Measurements from ENCODE around the gene SKAP1. TPM values are rescaled to one million over a fixed set of nuclear protein-coding genes. Genes with fewer than 3 reads are reported as not detected.
"Not testable (repeated sequence)": the region's sequence is repeated elsewhere in the genome, so short reads cannot be mapped to it uniquely, and the experiment has no call there.

The SKAP1 gene
- total and polyA plus RNA-seq, 2 of the 13 experiments (the other 11 are each of a cell fraction or from before 2014, with no cell fraction given): 0.21 TPM; not detected in 1

DNA sequence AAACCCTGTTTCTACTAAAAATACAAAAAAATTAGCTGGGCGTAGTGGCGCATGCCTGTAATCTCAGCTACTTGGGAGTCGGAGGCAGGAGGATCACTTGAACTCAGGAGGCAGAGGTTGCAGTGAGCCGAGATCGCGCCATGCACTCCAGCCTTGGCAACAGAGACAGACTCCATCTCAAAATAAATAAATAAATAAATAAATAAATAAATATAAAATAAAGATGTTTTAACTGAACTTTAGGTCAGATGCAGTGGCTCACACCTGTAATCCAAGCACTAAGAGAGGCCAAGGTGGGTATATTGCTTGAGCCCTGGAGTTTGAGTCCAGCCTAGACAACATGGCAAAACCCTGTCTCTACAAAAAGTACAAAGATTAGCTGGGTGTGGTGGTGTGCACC is 61.0 kb downstream of the SKAP1 start:
- FAIRE-seq; H3K4me1 ChIP-seq (ENCODE audit: insufficient read depth, low read length): not testable (repeated sequence)

DNA sequence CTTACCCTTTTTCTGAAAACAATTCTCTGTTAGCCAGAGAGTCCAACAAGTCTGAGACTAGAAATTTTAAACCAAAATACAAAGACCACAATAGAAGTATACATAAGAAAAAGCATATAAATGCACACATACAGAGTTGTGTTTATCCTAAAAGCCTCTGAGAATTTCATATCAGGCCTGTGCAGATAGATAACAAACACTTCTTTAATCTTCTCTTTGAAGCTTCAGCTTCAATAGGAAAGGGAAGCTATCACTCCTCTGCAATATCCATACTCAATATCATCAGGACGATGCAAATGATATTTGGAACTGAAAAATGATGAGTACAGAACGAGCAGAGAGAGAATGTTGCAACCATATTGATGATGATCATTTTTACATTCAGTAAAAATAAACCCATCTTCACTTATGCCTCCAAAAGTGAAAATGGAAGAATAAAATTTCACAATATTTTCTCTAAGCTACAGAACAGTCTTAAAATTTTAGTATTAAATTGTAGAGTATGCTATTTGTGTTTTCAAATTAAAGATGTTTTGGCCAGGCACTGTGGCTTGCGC is 61.6 kb downstream of the SKAP1 start:
- no peak overlapping the region for H3K27ac ChIP-seq (ENCODE audit: extremely low read length, insufficient read depth, low read length)
- H3K36me3 ChIP-seq (replicated peaks in 1 of 2; ENCODE audit: control insufficient read depth in 1 of 2, insufficient read depth in 2 of 2, low read length in 2 of 2): no peaks in the 10 kb centered on the region
- no peaks in the 10 kb centered on the region for H3K27me3 ChIP-seq (ENCODE audit: control insufficient read depth in 1 of 2, insufficient read depth in 2 of 2, low read length in 2 of 2)
- no peaks in the 10 kb centered on the region for H3K9me3 ChIP-seq (ENCODE audit: low read length)
- BruUV-seq (replicated peaks): no TSS peak
- ChIA-PET CTCF (ENCODE audit: low intra/inter-chr PET ratio, low total read pairs) (no interaction called here), POLR2A (no interaction called here)
- H3K4me1 ChIP-seq (ENCODE audit: insufficient read depth, low read length): no peaks in the 10 kb centered on the region
- no peak overlapping the region for H2AFZ ChIP-seq (ENCODE audit: low read length)
- no peaks in the 10 kb centered on the region for H3K79me2 ChIP-seq (ENCODE audit: insufficient read depth, low read length)
- WGBS (ENCODE audit: low lambda C conversion rate): 19% methylated on average over 3 of the region's 3 CpGs
- intact Hi-C loops (cut with micrococcal nuclease; ENCODE audit: unreplicated experiment): no loop called here
- no peak overlapping the region for H3K4me2 ChIP-seq (ENCODE audit: low read depth, low read length)
- H3K4me3 ChIP-seq (replicated peaks in 1 of 3; ENCODE audit: insufficient read depth in 1 of 3, low read depth in 2 of 3, low read length in 3 of 3): no peak overlapping the region
- ATAC-seq: no peak
- no peak for FAIRE-seq
- no peak overlapping the region for H3K9ac ChIP-seq (ENCODE audit: insufficient read depth, low read depth, low read length)
- in situ Hi-C loops (cut with HindIII; ENCODE audit: extremely low pct_ligation_motif_present, low pct_unique_long_range_greater_than_20kb): no loop called here
- TF ChIP-seq ZNF703 (CRISPR knock-in tag; IDR thresholded peaks at IDR 0.05; ENCODE audit: borderline replicate concordance) (no peak), NFATC3 (CRISPR knock-in tag; IDR thresholded peaks at IDR 0.05) (no peak), ARNT (IDR thresholded peaks at IDR 0.05) (no peak), ZNF367 (CRISPR knock-in tag; IDR thresholded peaks at IDR 0.05; ENCODE audit: borderline replicate concordance) (no peak), TOE1 (CRISPR knock-in tag; IDR thresholded peaks at IDR 0.05) (no peak)
- TF ChIP-seq, protein P1, sequence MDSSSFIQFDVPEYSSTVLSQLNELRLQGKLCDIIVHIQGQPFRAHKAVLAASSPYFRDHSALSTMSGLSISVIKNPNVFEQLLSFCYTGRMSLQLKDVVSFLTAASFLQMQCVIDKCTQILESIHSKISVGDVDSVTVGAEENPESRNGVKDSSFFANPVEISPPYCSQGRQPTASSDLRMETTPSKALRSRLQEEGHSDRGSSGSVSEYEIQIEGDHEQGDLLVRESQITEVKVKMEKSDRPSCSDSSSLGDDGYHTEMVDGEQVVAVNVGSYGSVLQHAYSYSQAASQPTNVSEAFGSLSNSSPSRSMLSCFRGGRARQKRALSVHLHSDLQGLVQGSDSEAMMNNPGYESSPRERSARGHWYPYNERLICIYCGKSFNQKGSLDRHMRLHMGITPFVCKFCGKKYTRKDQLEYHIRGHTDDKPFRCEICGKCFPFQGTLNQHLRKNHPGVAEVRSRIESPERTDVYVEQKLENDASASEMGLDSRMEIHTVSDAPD (CRISPR knock-in tag; IDR thresholded peaks at IDR 0.05): no peak
- TF ChIP-seq, protein P2, sequence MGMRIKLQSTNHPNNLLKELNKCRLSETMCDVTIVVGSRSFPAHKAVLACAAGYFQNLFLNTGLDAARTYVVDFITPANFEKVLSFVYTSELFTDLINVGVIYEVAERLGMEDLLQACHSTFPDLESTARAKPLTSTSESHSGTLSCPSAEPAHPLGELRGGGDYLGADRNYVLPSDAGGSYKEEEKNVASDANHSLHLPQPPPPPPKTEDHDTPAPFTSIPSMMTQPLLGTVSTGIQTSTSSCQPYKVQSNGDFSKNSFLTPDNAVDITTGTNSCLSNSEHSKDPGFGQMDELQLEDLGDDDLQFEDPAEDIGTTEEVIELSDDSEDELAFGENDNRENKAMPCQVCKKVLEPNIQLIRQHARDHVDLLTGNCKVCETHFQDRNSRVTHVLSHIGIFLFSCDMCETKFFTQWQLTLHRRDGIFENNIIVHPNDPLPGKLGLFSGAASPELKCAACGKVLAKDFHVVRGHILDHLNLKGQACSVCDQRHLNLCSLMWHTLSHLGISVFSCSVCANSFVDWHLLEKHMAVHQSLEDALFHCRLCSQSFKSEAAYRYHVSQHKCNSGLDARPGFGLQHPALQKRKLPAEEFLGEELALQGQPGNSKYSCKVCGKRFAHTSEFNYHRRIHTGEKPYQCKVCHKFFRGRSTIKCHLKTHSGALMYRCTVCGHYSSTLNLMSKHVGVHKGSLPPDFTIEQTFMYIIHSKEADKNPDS (CRISPR knock-in tag; IDR thresholded peaks at IDR 0.05): no peak
- no peaks in the 10 kb centered on the region for H4K20me1 ChIP-seq (ENCODE audit: insufficient read depth, low read length)
- DNase-seq (ENCODE audit: low spot score): no peak

More for the DNA sequence above, 61.0 kb downstream of the SKAP1 start:
- BruUV-seq (replicated peaks); H3K27me3 ChIP-seq (ENCODE audit: control insufficient read depth in 1 of 2, insufficient read depth in 2 of 2, low read length in 2 of 2); H4K20me1 ChIP-seq (ENCODE audit: insufficient read depth, low read length); H3K4me2 ChIP-seq (ENCODE audit: low read depth, low read length); H3K27ac ChIP-seq (ENCODE audit: extremely low read length, insufficient read depth, low read length); CTCF ChIA-PET (ENCODE audit: low intra/inter-chr PET ratio, low total read pairs); H3K4me3 ChIP-seq (replicated peaks in 1 of 3; ENCODE audit: insufficient read depth in 1 of 3, low read depth in 2 of 3, low read length in 3 of 3); ATAC-seq; H3K36me3 ChIP-seq (replicated peaks in 1 of 2; ENCODE audit: control insufficient read depth in 1 of 2, insufficient read depth in 2 of 2, low read length in 2 of 2); H2AFZ ChIP-seq (ENCODE audit: low read length); H3K9ac ChIP-seq (ENCODE audit: insufficient read depth, low read depth, low read length); DNase-seq (ENCODE audit: low spot score); in situ Hi-C loops (cut with HindIII; ENCODE audit: extremely low pct_ligation_motif_present, low pct_unique_long_range_greater_than_20kb); POLR2A ChIA-PET; H3K9me3 ChIP-seq (ENCODE audit: low read length); H3K79me2 ChIP-seq (ENCODE audit: insufficient read depth, low read length); intact Hi-C loops (cut with micrococcal nuclease; ENCODE audit: unreplicated experiment): not testable (repeated sequence)
- 52% methylated on average over 6 of the region's 6 CpGs for WGBS (ENCODE audit: low lambda C conversion rate)

All from HepG2 (cell line).